Neural crest cell (in vitro differentiated cells): Measurements from ENCODE around the gene DHRS9. TPM values are rescaled to one million over a fixed set of nuclear protein-coding genes. Genes with fewer than 3 reads are reported as not detected.
"Not testable (repeated sequence)": the region's sequence is repeated elsewhere in the genome, so short reads cannot be mapped to it uniquely, and the experiment has no call there.

Experiments
- DNase-seq: peaks from one replicate; pipeline ENCODE4 v3.0.0; 2021; ENCODE audit warnings: low read depth, mixed read lengths, low spot score
- H3K27ac Mint-ChIP-seq: one replicate; pipeline ENCODE4 v1.8.0; 2021; ENCODE audit warnings: mild to moderate bottlenecking, mixed read lengths; ENCODE audit not compliant: unreplicated experiment
- H3K27me3 Mint-ChIP-seq: 2 replicates; pipeline ENCODE4 v1.8.0; 2021; ENCODE audit warnings: low read depth, mild to moderate bottlenecking, mixed read lengths
- H3K36me3 Mint-ChIP-seq: 2 replicates; pipeline ENCODE4 v1.8.0; 2021; ENCODE audit warnings: low read depth, mild to moderate bottlenecking, mixed read lengths
- H3K4me1 Mint-ChIP-seq: 2 replicates; pipeline ENCODE4 v1.8.0; 2021; ENCODE audit warnings: mixed read lengths
- H3K4me3 Mint-ChIP-seq: one replicate; pipeline ENCODE4 v1.8.0; 2021; ENCODE audit warnings: mild to moderate bottlenecking, mixed read lengths
- H3K9me3 Mint-ChIP-seq: 2 replicates; pipeline ENCODE4 v1.8.0; 2021; ENCODE audit warnings: mixed read lengths
- total RNA-seq: library from RNA; stranded (reverse); gene quantifications from 2 replicates; pipeline ENCODE4 v1.2.1, GENCODE V29; 2021
- TF ChIP-seq, protein P1 (sequence below): fragments of 200-600 bp; sonication (generic); conservative IDR thresholded peaks from 2 replicates; pipeline ENCODE4 v1.5.0; 2021; ENCODE audit warnings: antibody characterized with exemption, mild to moderate bottlenecking

The DHRS9 gene
- total RNA-seq, 1 donor from 2014 or later, result not detected

DNA sequence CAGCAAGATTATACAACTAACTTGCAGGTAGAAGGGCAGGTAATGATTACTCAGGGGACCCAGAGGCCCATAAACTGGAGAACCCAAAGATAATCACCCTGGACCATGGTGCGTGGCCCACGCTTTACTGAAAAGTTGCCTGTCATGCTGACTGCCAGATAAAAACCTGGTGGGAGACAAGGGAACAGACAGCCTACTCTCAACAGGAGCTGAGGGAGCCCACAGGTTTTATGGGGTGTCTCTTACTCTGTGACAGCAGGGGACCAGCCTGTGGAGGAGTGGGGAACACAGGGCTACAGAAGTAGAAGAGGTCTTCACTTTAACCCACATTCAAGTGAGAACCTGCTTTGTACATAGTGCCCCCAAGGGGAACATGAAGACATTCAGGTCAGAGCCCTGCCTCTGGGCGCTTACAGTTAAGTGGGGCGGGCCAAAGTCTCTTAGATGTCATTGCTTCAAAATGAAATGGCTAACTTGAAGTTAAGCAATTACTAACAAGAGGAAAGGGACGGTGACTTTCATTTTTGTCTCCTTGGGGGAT is 60.4 kb downstream of the DHRS9 start:
- no peaks in the 10 kb centered on the region for H3K4me1 Mint-ChIP-seq
- no peaks in the 10 kb centered on the region for H3K27me3 Mint-ChIP-seq

DNA sequence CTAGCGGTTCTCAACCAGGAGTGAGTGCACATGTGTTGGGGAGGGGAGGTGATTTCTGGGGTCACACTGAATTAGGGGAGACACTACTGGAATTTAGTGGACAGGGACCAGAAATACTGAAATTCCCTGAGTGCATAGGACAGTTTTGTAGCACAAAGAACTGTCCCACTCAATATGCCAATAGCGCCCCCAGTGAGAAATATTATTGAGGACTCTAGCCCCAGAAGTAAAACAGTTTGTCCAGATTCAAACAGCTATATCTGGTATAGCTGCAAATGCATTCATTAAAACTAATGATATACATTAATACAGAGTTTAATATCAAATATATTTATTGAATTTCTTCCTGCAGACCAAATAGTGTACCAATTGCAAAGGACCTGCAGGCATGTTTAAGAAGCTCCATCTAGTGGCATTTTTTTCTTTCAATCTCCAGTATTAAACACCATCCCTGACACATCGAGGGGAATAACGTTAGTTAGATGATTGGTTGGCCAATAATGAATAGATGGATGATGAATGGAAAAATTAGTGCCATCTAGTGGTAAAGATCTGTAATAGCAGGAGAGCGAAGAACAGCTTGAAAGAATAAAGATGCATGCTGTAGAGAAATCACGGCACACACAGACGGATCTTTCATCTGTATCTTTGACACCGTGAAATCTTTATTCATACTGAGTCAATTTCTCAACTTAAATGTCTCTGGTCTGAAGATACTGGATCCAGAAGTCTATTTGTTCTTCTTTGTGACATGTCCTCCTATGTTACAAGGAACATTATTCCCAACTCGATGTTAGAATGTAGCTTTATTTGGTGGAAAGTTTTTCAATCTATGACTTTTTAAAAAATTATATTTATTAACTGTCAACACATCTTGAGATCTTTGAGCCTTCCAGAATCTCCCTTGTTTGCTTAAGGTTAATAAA is 62.5 kb downstream of the DHRS9 start:
- Mint-ChIP-seq H3K4me3 (no peak overlapping the region), H3K4me1 (no peaks in the 10 kb centered on the region), H3K27me3 (no peaks in the 10 kb centered on the region), H3K36me3 (no peaks in the 10 kb centered on the region), H3K9me3 (no peaks in the 10 kb centered on the region), H3K27ac (no peak overlapping the region)
- no peak for DNase-seq
- TF ChIP-seq, protein P1, sequence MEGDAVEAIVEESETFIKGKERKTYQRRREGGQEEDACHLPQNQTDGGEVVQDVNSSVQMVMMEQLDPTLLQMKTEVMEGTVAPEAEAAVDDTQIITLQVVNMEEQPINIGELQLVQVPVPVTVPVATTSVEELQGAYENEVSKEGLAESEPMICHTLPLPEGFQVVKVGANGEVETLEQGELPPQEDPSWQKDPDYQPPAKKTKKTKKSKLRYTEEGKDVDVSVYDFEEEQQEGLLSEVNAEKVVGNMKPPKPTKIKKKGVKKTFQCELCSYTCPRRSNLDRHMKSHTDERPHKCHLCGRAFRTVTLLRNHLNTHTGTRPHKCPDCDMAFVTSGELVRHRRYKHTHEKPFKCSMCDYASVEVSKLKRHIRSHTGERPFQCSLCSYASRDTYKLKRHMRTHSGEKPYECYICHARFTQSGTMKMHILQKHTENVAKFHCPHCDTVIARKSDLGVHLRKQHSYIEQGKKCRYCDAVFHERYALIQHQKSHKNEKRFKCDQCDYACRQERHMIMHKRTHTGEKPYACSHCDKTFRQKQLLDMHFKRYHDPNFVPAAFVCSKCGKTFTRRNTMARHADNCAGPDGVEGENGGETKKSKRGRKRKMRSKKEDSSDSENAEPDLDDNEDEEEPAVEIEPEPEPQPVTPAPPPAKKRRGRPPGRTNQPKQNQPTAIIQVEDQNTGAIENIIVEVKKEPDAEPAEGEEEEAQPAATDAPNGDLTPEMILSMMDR, result peak; percentile 84

More for the DNA sequence above, 60.4 kb downstream of the DHRS9 start:
- no peak overlapping the region for H3K27ac Mint-ChIP-seq
- peaks cover 4% of the 10 kb centered on the region for H3K36me3 Mint-ChIP-seq
- no peak for DNase-seq
- H3K4me3 Mint-ChIP-seq, result no peak overlapping the region
- H3K9me3 Mint-ChIP-seq, result no peaks in the 10 kb centered on the region
- TF ChIP-seq, protein P1, result no peak

DNA sequence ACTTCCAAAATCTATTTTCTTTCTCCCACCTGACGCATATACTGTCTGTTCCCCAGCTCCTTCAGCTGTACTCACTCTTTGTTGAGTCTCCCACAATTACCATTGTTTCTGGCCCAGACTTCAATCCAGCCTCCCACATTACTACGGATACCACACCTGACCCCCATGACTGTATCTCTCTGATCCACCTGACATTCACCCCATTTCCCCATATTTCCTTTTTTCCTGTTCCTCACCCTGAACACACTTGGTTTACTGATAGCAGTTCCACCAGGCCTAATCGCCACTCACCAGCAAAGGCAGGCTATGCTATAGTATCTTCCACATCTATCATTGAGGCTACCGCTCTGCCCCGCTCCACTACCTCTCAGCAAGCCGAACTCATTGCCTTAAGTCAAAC is 64.9 kb downstream of the DHRS9 start:
- not testable (repeated sequence) for DNase-seq, H3K27ac Mint-ChIP-seq, H3K27me3 Mint-ChIP-seq, H3K4me1 Mint-ChIP-seq, H3K4me3 Mint-ChIP-seq, H3K9me3 Mint-ChIP-seq, H3K36me3 Mint-ChIP-seq

DNA sequence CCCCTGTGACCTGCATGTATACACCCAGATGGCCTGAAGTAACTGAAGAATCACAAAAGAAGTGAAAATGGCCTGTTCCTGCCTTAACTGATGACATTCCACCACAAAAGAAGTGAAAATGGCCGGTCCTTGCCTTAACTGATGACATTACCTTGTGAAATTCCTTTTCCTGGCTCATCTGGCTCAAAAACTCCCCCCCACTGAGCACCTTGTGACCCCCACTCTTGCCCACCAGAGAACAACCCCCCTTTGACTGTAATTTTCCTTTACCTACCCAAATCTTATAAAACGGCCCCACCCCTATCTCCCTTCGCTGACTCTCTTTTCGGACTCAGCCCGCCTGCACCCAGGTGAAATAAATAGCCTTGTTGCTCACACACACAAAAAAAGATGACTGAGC is 67.1 kb downstream of the DHRS9 start:
- H3K4me3 Mint-ChIP-seq, H3K9me3 Mint-ChIP-seq, H3K27ac Mint-ChIP-seq, H3K27me3 Mint-ChIP-seq, H3K36me3 Mint-ChIP-seq, DNase-seq: not testable (repeated sequence)
- peaks cover 12% of the 10 kb centered on the region for H3K4me1 Mint-ChIP-seq

DNA sequence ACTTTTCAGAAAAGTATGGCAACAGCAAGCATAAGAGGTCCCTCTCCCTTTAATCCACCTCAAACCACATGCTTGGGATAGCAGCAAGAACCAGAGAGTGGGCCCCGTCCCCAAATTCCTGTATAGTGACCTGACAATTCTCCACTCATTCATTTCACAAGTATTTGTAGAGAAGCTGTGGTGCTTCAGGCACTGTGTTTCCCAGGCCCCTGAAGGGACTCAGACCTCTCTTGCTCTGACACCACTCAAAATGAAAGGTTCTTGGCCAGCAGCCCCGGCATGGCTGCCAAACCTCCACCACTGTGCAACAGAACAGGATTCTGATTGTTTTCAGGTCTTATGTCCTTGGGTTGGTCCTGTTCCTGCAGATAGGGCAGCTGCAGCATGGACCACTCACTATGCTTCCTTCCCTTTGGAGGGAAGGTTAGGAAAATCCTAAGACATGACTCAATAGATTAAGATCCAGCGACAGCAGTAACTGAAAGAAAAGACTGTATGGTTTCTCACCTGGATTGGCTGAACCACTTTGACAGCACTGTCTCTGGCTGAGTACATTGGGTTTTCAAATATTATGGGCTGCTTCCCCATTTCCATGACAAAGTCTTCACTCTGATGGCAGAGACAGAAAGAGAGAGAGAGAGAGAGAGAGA is 67.6 kb downstream of the DHRS9 start:
- Mint-ChIP-seq H3K36me3 (peaks cover 3% of the 10 kb centered on the region), H3K27ac (no peak overlapping the region), H3K9me3 (no peaks in the 10 kb centered on the region), H3K4me3 (no peak overlapping the region), H3K4me1 (peaks cover 12% of the 10 kb centered on the region), H3K27me3 (no peaks in the 10 kb centered on the region)
- TF ChIP-seq, protein P1, result no peak
- no peak for DNase-seq

DNA sequence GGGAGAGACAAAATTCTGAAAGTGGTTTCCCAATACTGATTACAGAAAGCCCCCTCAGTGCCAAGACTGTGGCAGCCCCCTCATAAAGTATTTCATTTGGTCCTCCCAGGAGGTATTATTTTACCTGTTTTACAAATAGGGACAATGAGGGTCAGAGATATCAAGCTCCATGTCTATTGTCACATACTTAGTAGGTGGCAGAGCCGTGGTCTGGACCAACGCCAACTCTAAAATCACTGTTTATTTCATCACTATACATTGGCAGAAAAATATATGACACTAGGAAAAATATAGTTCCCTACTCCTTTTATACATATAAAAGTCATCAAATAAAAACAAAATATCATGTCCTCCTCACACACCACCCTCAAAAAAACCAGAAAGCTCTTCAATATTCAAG is 68.6 kb downstream of the DHRS9 start:
- DNase-seq, result no peak
- Mint-ChIP-seq H3K9me3 (no peaks in the 10 kb centered on the region), H3K4me3 (no peak overlapping the region), H3K36me3 (peaks cover 3% of the 10 kb centered on the region), H3K4me1 (peaks cover 12% of the 10 kb centered on the region), H3K27me3 (no peaks in the 10 kb centered on the region), H3K27ac (no peak overlapping the region)
- TF ChIP-seq, protein P1, result no peak
